ENCODE measurements around the gene CEND1.

The CEND1 gene

GRCh38 chr11:779955-780532 is 9.8 kb downstream of the CEND1 start:
- Histone ChIP-seq H3K4me3 (ENCODE audit: low read depth, low read length) (no peak overlapping the region), H3K36me3 (replicated peaks) (no peaks in the 10 kb centered on the region), H3K27ac (no peak overlapping the region), H3K27me3 (replicated peaks) (no peaks in the 10 kb centered on the region)
- no peak for DNase-seq
- in situ Hi-C loops (cut with HindIII; ENCODE audit: low pct_ligation_motif_present, low sequenced_read_pairs) = no loop called here
- TF ChIP-seq CTCF (IDR thresholded peaks at IDR 0.05; ENCODE audit: low read depth, low read length, missing control alignments) = no peak

DNA sequence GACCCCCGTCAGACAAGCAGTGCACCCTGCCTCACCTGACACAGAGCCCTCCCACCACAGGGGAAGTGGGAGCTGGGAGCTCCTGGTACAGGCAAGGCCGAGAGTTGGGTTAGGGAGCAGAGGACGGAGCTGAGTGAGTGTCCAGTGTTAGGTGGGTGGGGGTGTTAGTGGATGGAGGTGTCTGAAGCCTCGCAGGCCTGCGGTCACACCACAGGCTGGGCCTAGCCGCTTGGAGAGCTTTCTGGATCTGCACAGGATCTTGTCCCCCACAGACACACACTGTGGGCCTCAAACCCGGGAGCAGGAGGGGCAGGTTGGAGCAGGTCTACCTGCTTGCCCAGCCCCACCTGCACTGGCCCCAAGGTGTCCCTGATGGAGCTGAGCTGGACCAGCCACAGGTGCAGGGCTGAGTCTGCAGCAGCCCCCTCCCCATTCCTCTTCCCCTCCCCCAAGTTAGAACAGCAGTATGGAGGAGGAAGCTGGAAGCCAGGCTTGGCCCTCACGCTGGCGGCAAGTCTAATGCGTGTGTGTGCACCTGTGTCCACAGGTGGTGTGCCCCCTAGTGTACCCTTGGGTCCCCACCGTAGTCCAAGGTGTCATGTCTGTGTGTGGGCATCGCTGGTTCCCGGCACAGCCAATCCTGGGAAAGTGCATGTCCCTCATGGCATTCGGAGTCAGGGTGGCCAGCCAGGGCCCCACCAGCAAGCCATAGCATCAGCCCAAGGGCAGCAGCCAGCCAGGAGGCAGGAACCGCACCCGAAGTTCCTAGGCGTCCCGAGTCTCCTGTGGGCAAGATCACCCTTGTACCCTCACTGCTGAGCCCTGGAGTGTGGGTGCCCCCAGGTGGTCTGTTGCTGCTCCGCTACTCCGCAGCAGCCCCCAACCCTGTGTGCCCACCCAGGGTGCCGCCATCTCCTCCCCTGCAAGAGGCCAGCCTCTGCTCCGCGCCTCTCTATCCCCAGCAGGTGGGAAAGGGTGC is 10.6 kb downstream of the CEND1 start:
- in situ Hi-C loops (cut with HindIII; ENCODE audit: low pct_ligation_motif_present, low sequenced_read_pairs) = no loop called here
- no peak for TF ChIP-seq CTCF (IDR thresholded peaks at IDR 0.05; ENCODE audit: low read depth, low read length, missing control alignments)
- no peak overlapping the region for H3K4me3 ChIP-seq (ENCODE audit: low read depth, low read length)
- H3K27me3 ChIP-seq (replicated peaks) = no peaks in the 10 kb centered on the region
- peaks cover 2% of the 10 kb centered on the region for H3K36me3 ChIP-seq (replicated peaks)
- DNase-seq = no peak
- H3K27ac ChIP-seq = no peak overlapping the region

DNA sequence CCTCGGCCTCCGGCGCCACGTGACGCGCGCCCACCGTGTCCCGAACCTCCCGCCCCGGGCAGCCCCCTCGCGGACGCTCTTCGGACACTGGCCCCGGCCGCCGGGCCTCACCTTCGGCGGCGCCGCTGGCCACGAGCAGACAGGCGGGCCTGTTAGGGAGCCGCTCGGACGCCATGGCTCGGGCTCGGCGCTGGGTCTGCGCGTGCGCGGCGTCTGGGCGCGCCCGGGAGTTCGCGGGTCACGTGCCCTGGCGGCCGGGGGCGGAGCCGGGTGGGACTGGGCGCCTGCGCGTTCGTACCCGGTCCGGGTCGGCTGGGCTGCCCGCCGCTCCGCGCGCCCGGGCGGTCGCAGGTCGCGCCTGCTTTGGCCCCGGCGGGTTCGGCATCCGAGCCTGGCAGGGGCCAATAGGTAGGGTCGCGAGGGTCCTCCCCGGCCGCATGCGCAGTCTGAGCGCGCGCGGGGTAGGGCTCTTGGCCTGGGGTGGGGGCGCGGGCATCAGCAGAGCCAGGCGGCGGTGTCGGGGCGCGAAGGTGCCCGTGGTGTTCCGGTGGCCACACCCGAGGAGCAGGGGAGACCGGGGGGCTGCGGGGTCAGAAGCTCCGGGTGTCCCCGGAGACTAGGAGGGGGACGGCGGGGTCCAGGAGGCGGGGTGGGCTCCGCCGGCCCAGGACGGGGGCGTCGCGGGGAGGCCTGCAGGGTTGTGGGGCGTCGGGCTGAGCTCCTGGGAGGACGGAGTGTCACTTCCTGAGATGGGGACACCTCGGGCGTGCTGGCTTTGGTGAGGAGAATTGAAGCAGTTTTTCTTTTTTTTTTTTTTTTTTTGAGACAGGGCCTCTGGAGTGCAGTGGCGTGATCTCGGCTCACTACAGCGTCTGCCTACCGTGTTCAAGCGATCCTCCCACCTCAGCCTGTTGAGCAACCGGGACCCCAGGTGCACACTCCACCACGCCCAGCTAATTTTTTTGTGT is 12.3 kb downstream of the CEND1 start, which contains the start of gene GATD1:
Gene GATD1, minus strand, starts transcription at position 200 of the 968 bp plus-strand sequence. Its CDS starts 25 bp downstream, at position 175.
- in situ Hi-C loops (cut with HindIII; ENCODE audit: low pct_ligation_motif_present, low sequenced_read_pairs) = no loop called here
- peak; percentile 74 for DNase-seq
- Histone ChIP-seq H3K36me3 (replicated peaks) (peaks cover 17% of the 10 kb centered on the region), H3K27ac (peak within 1 kb of the TSS; percentile 75), H3K4me3 (ENCODE audit: low read depth, low read length) (peak within 1 kb of the TSS; percentile 76), H3K27me3 (replicated peaks) (no peaks in the 10 kb centered on the region)
- no peak for TF ChIP-seq CTCF (IDR thresholded peaks at IDR 0.05; ENCODE audit: low read depth, low read length, missing control alignments)

DNA sequence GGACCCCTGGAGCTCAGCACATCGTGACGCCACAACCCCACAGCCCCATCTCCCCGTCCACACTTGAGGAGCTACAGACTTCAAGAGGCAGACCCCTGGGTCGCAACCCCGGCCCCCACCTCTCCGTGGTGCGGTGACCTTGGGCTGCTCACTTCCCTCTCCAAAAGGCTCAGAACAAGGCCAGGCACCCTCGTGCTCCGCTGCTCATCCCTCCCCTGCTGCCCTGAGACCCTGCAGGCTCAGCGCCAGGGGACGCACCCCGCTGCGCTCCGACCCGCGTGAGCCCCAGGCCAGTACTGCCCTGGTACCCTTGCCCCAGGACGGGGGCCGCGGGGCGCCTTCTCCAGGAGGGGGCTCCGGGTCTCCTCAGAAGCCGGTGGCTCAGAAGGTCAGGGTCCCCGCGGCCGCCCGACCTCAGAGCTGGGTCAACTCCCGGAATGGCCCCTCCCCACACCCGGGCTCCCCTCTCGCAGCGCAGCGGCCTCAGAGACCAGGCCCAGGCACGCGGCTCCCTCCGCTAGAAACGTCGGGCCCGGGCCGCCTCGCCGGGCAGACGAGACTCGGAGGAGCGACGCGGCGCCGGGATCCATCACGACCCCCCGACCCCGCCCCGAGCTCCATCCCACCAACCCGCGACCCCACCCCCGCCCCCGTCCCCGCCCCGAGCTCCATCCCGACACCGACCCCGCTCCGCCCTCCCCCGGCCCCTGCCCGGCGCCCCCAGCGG is 13.2 kb downstream of the CEND1 start:
- Histone ChIP-seq H3K36me3 (replicated peaks) (peaks cover 23% of the 10 kb centered on the region), H3K4me3 (ENCODE audit: low read depth, low read length) (peak overlapping the region; percentile 76), H3K27ac (peak overlapping the region; percentile 75), H3K27me3 (replicated peaks) (no peaks in the 10 kb centered on the region)
- no peak for DNase-seq
- TF ChIP-seq CTCF (IDR thresholded peaks at IDR 0.05; ENCODE audit: low read depth, low read length, missing control alignments) = peak; percentile 15
- in situ Hi-C loops (cut with HindIII; ENCODE audit: low pct_ligation_motif_present, low sequenced_read_pairs) = no loop called here

- in situ Hi-C loops (cut with HindIII; ENCODE audit: low pct_ligation_motif_present, low sequenced_read_pairs) = no loop called here
- Histone ChIP-seq H3K27ac (no peak overlapping the region), H3K27me3 (replicated peaks) (no peaks in the 10 kb centered on the region), H3K4me3 (ENCODE audit: low read depth, low read length) (peak overlapping the region; percentile 76), H3K36me3 (replicated peaks) (peaks cover 28% of the 10 kb centered on the region)
- no peak for DNase-seq
- no peak for TF ChIP-seq CTCF (IDR thresholded peaks at IDR 0.05; ENCODE audit: low read depth, low read length, missing control alignments)
Measured at GRCh38 chr11:776263-776560, 13.7 kb downstream of the CEND1 start.

Data from brain microvascular endothelial cell (primary cell).